NCI-H524 treated with DMSO at 0.1 percent for 48 hours (cell line): Measurements from ENCODE around the gene EYA3.

Experiments used
- DNase-seq: peaks from one replicate; lab custom pipeline; 2025; lab: John Stamatoyannopoulos, UW

The EYA3 gene

DNA sequence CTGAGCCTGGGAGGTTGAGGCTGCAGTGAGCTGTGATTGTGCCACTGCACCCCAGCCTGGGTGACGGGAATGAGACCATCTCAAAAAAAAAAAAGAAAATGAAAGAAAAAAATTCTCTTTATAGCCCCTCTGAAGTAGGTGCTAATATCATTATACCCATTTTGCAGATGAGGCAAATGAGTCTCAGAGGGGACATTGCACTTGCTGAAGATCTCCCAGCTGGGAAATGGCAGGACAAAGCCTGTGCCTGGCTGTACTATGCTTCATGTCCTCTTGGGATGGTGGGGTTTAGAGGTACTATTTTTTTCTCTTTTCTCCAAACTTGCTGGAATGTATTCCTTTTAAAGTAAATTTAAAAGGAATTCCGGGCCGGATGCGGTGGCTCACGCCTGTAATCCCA is 152.0 kb downstream of the EYA3 start:
- DNase-seq, result no peak

GRCh38 chr1:27935721-27936120 is 152.7 kb downstream of the EYA3 start:
- peak; percentile 56 for DNase-seq

DNA sequence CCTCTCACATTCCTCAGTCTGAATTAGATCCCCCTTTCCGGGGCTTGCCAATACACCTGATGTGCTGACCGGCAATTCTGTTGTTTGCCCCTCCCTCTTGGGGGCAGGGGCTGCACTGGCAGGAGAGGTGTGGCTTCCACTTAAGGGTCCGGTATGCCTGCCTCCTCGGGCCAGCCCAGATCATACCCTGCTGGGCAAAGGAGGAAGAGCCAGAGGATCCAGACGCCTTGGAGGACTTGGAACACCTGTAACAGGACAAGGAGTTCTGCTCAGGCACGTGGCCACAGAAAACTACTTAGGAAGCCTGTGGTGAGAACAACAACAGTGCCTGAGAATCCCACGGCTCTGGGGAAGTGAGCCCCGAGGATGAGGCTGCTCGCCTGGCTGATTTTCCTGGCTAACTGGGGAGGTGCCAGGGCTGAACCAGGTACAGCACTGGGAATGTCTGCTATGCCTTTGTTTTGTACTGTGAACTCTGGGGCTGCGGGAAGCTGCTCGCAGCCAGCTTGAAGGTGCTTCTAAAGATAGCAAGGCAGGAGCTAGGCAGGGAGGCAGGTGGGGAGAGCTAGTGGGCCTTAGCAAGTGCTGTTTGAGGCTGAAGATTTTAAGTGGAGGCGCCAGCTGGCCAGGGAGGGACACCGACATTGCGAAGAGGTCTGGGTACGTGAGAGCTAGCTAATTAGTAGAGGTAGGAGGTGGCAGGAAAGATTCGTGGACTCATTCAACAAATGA is 153.4 kb downstream of the EYA3 start, which contains the start of gene SMPDL3B:
Gene SMPDL3B (plus strand): TSS at position 183 of the 732 bp plus-strand sequence. CDS start 184 bp downstream, at position 367.
- peak; percentile 72 for DNase-seq

DNA sequence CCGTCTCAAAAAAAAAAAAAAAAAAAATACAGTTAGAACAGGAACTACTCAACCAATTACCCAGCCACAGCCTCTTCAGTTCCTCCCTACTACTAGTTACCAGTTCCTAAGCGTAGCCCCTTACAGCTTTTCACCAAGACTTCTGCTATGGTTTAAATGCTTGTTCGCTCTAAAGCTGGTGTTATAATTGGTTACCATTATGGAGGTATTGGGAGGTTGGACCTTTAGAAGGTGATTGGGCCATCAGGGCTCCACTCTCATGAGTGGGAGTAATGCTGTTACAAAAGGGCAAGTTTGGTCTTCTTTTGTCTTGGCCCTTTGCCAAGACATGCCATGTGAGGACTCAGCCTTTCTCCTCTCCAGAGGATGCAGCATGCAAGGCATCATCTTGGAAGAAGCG is 156.7 kb downstream of the EYA3 start:
- no peak for DNase-seq

GRCh38 chr1:27931184-27931583 is 157.2 kb downstream of the EYA3 start:
- DNase-seq, result no peak

DNA sequence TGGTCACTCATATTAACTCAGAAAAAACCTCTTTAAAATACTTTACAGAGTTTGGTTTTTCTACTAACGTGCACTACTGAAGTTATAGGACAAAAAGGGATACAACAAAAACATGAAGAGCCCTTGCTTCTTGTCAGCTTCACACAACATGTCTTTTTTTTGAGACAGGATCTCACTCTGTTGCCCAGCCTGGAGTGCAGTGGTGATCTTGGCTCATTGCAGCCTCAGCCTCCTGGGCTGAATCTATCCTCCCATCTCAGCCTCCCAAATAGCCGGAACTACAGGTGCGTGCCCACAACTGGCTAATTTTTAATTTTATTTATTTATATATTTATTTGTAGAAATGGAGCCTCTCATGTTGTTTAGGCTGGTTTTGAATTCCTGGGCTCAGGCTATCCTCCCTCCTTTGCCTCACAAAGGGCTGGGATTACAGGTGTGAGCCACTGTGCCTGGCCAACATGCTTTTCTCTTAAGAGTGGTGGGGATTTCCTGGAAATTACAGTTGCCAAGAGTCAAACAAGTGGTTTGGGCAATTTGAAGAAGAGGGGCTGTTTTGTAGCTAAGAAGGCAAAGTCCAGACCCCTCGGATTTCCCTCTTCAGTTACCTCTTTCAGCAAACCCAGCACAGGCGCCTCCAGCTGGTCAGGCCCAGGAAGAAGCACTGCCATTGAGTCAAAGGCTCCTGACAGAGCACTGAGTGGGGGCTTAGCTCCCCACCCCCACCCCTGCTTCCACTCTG is 160.0 kb downstream of the EYA3 start:
- no peak for DNase-seq

DNA sequence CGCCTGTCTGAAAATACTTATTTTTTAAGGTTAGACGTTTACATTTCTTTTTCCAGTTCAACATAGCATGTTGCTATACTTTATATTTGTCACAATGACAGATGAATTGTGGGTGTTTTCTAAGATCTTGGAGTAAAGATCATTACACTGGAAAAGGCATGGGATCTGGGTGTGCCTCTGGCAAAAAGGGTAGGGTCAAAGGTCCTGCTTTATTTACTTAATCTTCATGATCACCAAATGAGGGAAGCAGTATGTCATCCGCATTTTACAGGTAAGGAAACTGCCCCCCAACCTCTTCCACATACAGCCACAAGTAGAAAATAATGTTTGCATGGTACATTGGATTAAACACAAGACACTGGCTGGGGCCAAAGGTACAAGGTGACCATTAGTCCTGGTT is 166.1 kb downstream of the EYA3 start:
- no peak for DNase-seq
